NCI-H345 treated with DMSO at 0.1 percent for 48 hours (cell line): ENCODE measurements around the gene HAUS2.

ENCODE experiments used
- DNase-seq: peaks from one replicate; lab custom pipeline; 2025; ENCODE audit not compliant: unreplicated experiment; lab: John Stamatoyannopoulos, UW

The HAUS2 gene

DNA sequence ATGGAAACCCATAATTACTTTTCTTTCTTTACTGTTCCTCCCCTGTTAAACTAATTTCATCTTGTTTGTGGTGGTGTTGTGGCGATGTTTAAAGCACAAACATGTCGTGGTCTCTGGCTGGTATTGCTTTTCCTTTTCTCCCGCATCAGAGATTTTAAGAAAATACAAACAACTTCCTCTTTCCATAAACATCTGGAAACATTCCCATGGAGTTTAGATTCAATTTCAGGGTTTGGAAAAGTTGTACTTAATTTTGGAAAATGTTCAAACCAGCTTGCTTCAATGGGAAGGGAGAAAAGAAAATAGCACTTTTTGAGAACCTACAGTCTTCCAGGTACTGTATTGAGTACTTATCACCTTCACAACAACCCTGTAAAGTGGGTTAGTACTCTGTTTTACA is 57.2 kb downstream of the HAUS2 start:
- DNase-seq = no peak

DNA sequence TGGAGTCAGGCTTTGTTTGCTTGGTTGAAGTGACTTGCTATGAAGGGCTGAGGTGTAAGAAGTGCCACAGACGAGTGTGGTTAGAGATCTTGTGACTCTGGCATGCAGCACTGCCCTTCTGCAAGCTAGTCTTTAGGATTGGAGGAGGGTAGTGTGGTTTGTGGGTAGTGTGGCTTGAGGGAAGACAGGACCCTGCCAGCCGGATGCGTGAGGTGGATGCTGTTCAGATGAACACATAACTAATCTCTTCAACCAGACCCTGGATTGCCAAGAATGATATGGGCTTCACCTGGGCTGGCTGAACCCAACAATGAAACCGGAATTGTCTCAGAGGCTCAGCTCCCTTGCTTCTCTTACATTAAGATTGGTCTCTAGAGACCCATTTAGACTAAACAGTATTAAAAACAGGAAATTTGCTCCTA is 59.5 kb downstream of the HAUS2 start:
- no peak for DNase-seq

GRCh38 chr15:42608752-42609488 is 60.3 kb downstream of the HAUS2 start:
- no peak for DNase-seq

GRCh38 chr15:42611532-42611931 is 62.9 kb downstream of the HAUS2 start:
- DNase-seq = no peak

DNA sequence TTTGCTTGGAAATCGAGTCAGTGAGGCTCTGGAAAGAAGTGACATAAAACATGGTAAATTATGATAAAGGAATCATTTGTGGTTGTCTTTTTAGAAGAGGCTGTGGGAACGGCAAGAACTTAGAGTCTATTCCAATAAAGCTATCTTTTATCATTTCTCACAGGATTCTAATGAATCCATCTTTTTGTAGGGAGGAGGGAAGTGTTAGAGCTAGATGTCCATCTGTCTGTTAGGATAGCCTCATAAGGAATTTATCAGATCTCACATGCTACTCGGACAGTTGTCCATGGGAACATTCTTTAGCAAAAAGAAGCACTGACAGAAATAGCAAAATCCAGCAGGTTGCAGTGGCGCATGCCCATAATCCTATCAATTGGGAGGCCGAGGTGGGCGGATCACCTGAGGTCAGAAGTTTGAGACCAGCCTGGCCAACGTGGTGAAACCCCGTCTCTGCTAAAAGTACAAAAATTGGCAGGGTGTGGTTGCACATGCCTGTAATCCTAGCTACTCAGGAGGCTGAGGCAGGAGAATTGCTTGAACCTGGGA is 63.8 kb downstream of the HAUS2 start:
- no peak for DNase-seq

- DNase-seq = no peak
Measured at GRCh38 chr15:42616107-42616506, 67.5 kb downstream of the HAUS2 start.
